H9 (cell line): ENCODE results near the gene LNX2. TPM values are rescaled to one million over a fixed set of nuclear protein-coding genes. Genes with fewer than 3 reads are reported as not detected.

ENCODE experiments used
- DNase-seq: peaks from one replicate; pipeline ENCODE4 v3.0.0-alpha.2; 2017
- H2AFZ ChIP-seq: one replicate; pipeline ENCODE4 v1.6.1; 2013; ENCODE audit warnings: mild to moderate bottlenecking, low read length, control low read depth, moderate library complexity
- H2AK5ac ChIP-seq: 2 replicates; pipeline ENCODE4 v1.6.1; 2013; ENCODE audit warnings: low read length, control low read depth, mixed read lengths; ENCODE audit not compliant: insufficient read length
- H2BK120ac ChIP-seq: one replicate; pipeline ENCODE4 v1.6.1; 2013; ENCODE audit warnings: low read depth, mild to moderate bottlenecking, low read length, control low read depth, inconsistent platforms; ENCODE audit not compliant: poor library complexity, severe bottlenecking
- H2BK12ac ChIP-seq: 2 replicates; pipeline ENCODE4 v1.6.1; 2013; ENCODE audit warnings: low read length, control low read depth, mixed read lengths, low read depth; ENCODE audit not compliant: insufficient read length
- H2BK15ac ChIP-seq: 2 replicates; pipeline ENCODE4 v1.6.1; 2013; ENCODE audit warnings: low read depth, low read length, control low read depth
- H2BK20ac ChIP-seq: one replicate; pipeline ENCODE4 v1.6.1; 2013; ENCODE audit warnings: low read depth, mild to moderate bottlenecking, low read length, control low read depth, inconsistent platforms; ENCODE audit not compliant: poor library complexity, severe bottlenecking
- H2BK5ac ChIP-seq: 2 replicates; pipeline ENCODE4 v1.6.1; 2013; ENCODE audit warnings: low read length, control low read depth, mixed read lengths; ENCODE audit not compliant: insufficient read length
- H3K14ac ChIP-seq: 2 replicates; pipeline ENCODE4 v1.6.1; 2013; ENCODE audit warnings: low read length, control low read depth; ENCODE audit not compliant: insufficient read depth
- H3K18ac ChIP-seq: 2 replicates; pipeline ENCODE4 v1.6.1; 2013; ENCODE audit warnings: low read depth, mild to moderate bottlenecking, mixed read lengths, low read length, control low read depth; ENCODE audit not compliant: insufficient read length
- H3K23ac ChIP-seq: 2 replicates; pipeline ENCODE4 v1.6.1; 2013; ENCODE audit warnings: low read length, control low read depth, mixed read lengths, low read depth; ENCODE audit not compliant: insufficient read length
- H3K23me2 ChIP-seq: 2 replicates; pipeline ENCODE4 v1.6.1; 2013; ENCODE audit warnings: low read depth, mild to moderate bottlenecking, mixed read lengths, low read length, control low read depth; ENCODE audit not compliant: insufficient read length, poor library complexity, severe bottlenecking
- H3K27ac ChIP-seq: 2 replicates; pipeline ENCODE4 v1.5.1; 2013; ENCODE audit warnings: low read length, control low read depth, mixed read lengths, low read depth; ENCODE audit not compliant: insufficient read length
- H3K27me3 ChIP-seq: 2 replicates; pipeline ENCODE4 v1.6.1; 2013; ENCODE audit warnings: low read length, control low read depth, inconsistent platforms; ENCODE audit not compliant: insufficient read depth
- H3K4ac ChIP-seq: 2 replicates; pipeline ENCODE4 v1.6.1; 2013; ENCODE audit warnings: low read depth, mild to moderate bottlenecking, control low read depth, inconsistent platforms, low read length, moderate library complexity
- H3K4me1 ChIP-seq: 2 replicates; pipeline ENCODE4 v1.6.1; 2013; ENCODE audit warnings: low read length, control low read depth, inconsistent platforms; ENCODE audit not compliant: insufficient read depth
- H3K4me2 ChIP-seq: 2 replicates; pipeline ENCODE4 v1.6.1; 2013; ENCODE audit warnings: low read length, control low read depth, mixed read lengths; ENCODE audit not compliant: insufficient read length, insufficient read depth
- H3K56ac ChIP-seq: 2 replicates; pipeline ENCODE4 v1.6.1; 2013; ENCODE audit warnings: low read depth, mild to moderate bottlenecking, mixed read lengths, low read length, control low read depth; ENCODE audit not compliant: insufficient read length
- H3K79me1 ChIP-seq: 2 replicates; pipeline ENCODE4 v1.6.1; 2013; ENCODE audit warnings: low read depth, mild to moderate bottlenecking, moderate library complexity, low read length, control low read depth, inconsistent platforms; ENCODE audit not compliant: insufficient read depth, poor library complexity, severe bottlenecking
- H3K79me2 ChIP-seq: 2 replicates; pipeline ENCODE4 v1.6.1; 2013; ENCODE audit warnings: low read length, control low read depth, inconsistent platforms; ENCODE audit not compliant: insufficient read depth
- H3K9ac ChIP-seq: 2 replicates; pipeline ENCODE4 v1.6.1; 2013; ENCODE audit warnings: low read length, control low read depth, mixed read lengths; ENCODE audit not compliant: insufficient read length; ENCODE audit errors: extremely low read depth
- H3K9me3 ChIP-seq: one replicate; pipeline ENCODE4 v1.6.1; 2013; ENCODE audit warnings: low read depth, low read length, inconsistent platforms; ENCODE audit not compliant: control insufficient read depth
- H3T11ph ChIP-seq: one replicate; pipeline ENCODE4 v1.6.1; 2013; ENCODE audit warnings: mild to moderate bottlenecking, low read length, control low read depth, inconsistent platforms
- H4K20me1 ChIP-seq: one replicate; pipeline ENCODE4 v1.6.1; 2013; ENCODE audit not compliant: control insufficient read depth, insufficient read length, insufficient read depth
- H4K5ac ChIP-seq: 2 replicates; pipeline ENCODE4 v1.6.1; 2013; ENCODE audit warnings: low read depth, mild to moderate bottlenecking, mixed read lengths, low read length, control low read depth; ENCODE audit not compliant: insufficient read length
- H4K8ac ChIP-seq: replicated peaks from 2 replicates; pipeline ENCODE4 v1.6.1; 2013; ENCODE audit warnings: low read length, control low read depth, mixed read lengths, low read depth; ENCODE audit not compliant: insufficient read length
- H4K91ac ChIP-seq: 2 replicates; pipeline ENCODE4 v1.6.1; 2013; ENCODE audit warnings: low read depth, mild to moderate bottlenecking, moderate library complexity, mixed read lengths, low read length, control low read depth; ENCODE audit not compliant: insufficient read length
- H3K27ac Mint-ChIP-seq, 3 experiments: 2 replicates in 2 of 3; 3 replicates in 1 of 3; pipeline ENCODE4 v1.8.0; 2020 to 2021; ENCODE audit warnings: mixed read lengths in 3 of 3, mild to moderate bottlenecking in 1 of 3, moderate library complexity in 1 of 3
- H3K27me3 Mint-ChIP-seq: 2 replicates; pipeline ENCODE4 v1.8.0; 2021; ENCODE audit warnings: low read depth, mild to moderate bottlenecking, moderate library complexity, mixed read lengths
- H3K36me3 Mint-ChIP-seq, 3 experiments: 2 replicates in 2 of 3; 3 replicates in 1 of 3; pipeline ENCODE4 v1.8.0; 2020 to 2021; ENCODE audit warnings: low read depth in 3 of 3, mixed read lengths in 3 of 3; ENCODE audit not compliant: insufficient read depth in 1 of 3
- H3K4me1 Mint-ChIP-seq, 2 experiments: 2 replicates each; pipeline ENCODE4 v1.8.0; 2020; ENCODE audit warnings: mixed read lengths in 2 of 2
- H3K4me3 Mint-ChIP-seq, 2 experiments: 2 replicates in 1 of 2; 3 replicates in 1 of 2; pipeline ENCODE4 v1.8.0; 2020 to 2021; ENCODE audit warnings: mild to moderate bottlenecking in 2 of 2, mixed read lengths in 2 of 2, moderate library complexity in 1 of 2
- H3K9me3 Mint-ChIP-seq, 2 experiments: 2 replicates in 1 of 2; 3 replicates in 1 of 2; pipeline ENCODE4 v1.8.0; 2020; ENCODE audit warnings: mild to moderate bottlenecking in 2 of 2, mixed read lengths in 2 of 2, moderate library complexity in 1 of 2
- WGBS: extraction: QIAGEN DNeasy Blood & Tissue Kit; methylation state at CpG from one replicate; pipeline ENCODE4 v1.1.7; 2013; ENCODE audit warnings: missing lambda C conversion rate, low lambda C conversion rate, mixed read lengths; ENCODE audit not compliant: insufficient read length; ENCODE audit errors: extremely low coverage; 5-methylcytosine and 5-hydroxymethylcytosine counted together
- total RNA-seq: library from RNA; stranded (reverse); gene quantifications from 2 replicates; pipeline ENCODE4 v1.2.1, GENCODE V29; 2021
- TF ChIP-seq, protein P1 (sequence below): fragments of 200-600 bp; sonication (generic); conservative IDR thresholded peaks from 3 replicates; pipeline ENCODE4 v1.8.0; 2021; ENCODE audit warnings: antibody characterized with exemption, mild to moderate bottlenecking

The LNX2 gene
- total RNA-seq, 1 experiment from 2014 or later: 12.4 TPM

DNA sequence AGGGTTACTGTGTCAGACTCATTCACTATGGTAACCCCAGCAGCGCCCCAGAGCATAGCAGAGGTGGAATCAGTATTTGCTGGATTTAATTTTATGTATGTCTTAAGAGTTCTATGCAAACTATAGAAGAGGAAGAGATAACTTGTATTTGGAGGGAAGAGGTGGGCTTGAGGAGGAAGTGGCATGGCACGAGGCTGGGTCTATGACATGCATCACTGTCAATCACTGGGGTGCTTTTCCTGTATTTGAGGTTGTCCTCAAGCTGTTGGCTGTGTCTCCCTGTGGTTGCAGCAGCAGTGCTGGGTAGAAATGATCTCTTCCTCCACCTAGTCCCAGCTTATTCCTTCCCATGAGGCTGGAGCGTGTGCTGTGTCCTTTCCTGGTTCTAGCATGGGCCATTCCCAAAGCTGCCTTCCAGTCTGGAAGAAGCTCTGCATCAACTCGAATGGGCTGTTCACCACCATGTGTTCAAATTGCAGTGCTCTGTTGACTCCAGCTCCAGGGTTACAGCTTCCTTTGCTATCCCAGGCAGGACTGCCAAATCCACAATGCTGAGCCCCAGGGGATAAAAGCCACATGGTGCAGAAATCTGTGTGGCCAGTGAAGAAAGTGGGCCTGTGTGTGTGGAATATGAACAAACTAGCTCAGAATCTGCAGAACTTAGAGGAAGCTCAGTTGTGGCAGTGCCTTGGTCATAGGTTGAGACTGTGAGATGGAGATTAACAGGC, 96.8 kb downstream of the LNX2 start:
- no peak overlapping the region for H2BK12ac ChIP-seq
- Mint-ChIP-seq H3K4me3 (no peak overlapping the region; a peak in 1 of 5 replicates), H3K4me1 (peaks cover 3% of the 10 kb centered on the region in 2 experiments; a peak in 1 of 4 replicates), H3K9me3 (peaks cover 0 to 3% of the 10 kb centered on the region in 2 experiments; a peak in 3 of 5 replicates), H3K36me3 (no peaks in the 10 kb centered on the region), H3K27me3 (peaks cover 14% of the 10 kb centered on the region), H3K27ac (no peak overlapping the region)
- no CpG with 5 or more reads among the region's 4 CpGs for WGBS
- H3K4me1 ChIP-seq: no peaks in the 10 kb centered on the region
- no peak overlapping the region for H2BK20ac ChIP-seq
- H3K27ac ChIP-seq: no peak overlapping the region
- no peak overlapping the region for H2AK5ac ChIP-seq
- H3K56ac ChIP-seq: no peak overlapping the region
- no peak overlapping the region for H3K18ac ChIP-seq
- no peaks in the 10 kb centered on the region for H3K23me2 ChIP-seq
- TF ChIP-seq, protein P1, sequence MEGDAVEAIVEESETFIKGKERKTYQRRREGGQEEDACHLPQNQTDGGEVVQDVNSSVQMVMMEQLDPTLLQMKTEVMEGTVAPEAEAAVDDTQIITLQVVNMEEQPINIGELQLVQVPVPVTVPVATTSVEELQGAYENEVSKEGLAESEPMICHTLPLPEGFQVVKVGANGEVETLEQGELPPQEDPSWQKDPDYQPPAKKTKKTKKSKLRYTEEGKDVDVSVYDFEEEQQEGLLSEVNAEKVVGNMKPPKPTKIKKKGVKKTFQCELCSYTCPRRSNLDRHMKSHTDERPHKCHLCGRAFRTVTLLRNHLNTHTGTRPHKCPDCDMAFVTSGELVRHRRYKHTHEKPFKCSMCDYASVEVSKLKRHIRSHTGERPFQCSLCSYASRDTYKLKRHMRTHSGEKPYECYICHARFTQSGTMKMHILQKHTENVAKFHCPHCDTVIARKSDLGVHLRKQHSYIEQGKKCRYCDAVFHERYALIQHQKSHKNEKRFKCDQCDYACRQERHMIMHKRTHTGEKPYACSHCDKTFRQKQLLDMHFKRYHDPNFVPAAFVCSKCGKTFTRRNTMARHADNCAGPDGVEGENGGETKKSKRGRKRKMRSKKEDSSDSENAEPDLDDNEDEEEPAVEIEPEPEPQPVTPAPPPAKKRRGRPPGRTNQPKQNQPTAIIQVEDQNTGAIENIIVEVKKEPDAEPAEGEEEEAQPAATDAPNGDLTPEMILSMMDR: no peak
- H3K4ac ChIP-seq: no peak overlapping the region
- no peak overlapping the region for H4K8ac ChIP-seq
- H4K20me1 ChIP-seq: no peaks in the 10 kb centered on the region
- no peak overlapping the region for H4K5ac ChIP-seq
- no peak overlapping the region for H2BK120ac ChIP-seq
- H3T11ph ChIP-seq: no peak overlapping the region
- no peak overlapping the region for H2AFZ ChIP-seq
- DNase-seq: no peak
- H3K9ac ChIP-seq: no peak overlapping the region
- H3K4me2 ChIP-seq: no peak overlapping the region
- no peaks in the 10 kb centered on the region for H3K27me3 ChIP-seq
- no peaks in the 10 kb centered on the region for H3K79me1 ChIP-seq
- H3K79me2 ChIP-seq: no peaks in the 10 kb centered on the region
- H3K9me3 ChIP-seq: no peaks in the 10 kb centered on the region
- no peak overlapping the region for H3K23ac ChIP-seq
- no peak overlapping the region for H2BK15ac ChIP-seq
- no peak overlapping the region for H4K91ac ChIP-seq
- H2BK5ac ChIP-seq: no peak overlapping the region
- H3K14ac ChIP-seq: 0 out of 2 replicates have a peak overlapping the region, but pooled peaks have one; percentile 9
